ENCODE data around the gene MACROH2A1.

Gene MACROH2A1

DNA sequence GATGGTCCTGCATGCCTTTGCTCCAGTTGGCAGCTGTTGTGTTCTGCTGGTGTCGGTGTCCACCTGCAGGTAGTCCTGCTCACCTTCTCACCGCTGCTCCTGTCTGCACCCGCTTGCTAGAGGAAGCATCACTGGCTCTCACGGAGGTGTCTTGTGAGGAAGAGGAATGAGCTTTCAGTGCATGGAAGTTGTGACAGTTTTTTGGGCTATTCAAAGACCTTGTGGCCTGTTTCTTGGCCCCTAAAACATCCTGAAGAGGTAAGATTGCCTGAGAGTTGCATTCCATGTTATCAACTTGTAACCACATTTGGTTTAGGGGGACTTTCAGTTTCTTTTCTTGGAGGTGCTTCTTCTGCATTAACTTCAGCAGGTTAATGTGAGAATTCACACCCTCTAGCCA is 85.6 kb downstream of the MACROH2A1 start:
- TF ChIP-seq EZH2 (IDR thresholded peaks at IDR 0.05; ENCODE audit: borderline replicate concordance, low read length) = no peak
- TF ChIP-seq, protein P1, sequence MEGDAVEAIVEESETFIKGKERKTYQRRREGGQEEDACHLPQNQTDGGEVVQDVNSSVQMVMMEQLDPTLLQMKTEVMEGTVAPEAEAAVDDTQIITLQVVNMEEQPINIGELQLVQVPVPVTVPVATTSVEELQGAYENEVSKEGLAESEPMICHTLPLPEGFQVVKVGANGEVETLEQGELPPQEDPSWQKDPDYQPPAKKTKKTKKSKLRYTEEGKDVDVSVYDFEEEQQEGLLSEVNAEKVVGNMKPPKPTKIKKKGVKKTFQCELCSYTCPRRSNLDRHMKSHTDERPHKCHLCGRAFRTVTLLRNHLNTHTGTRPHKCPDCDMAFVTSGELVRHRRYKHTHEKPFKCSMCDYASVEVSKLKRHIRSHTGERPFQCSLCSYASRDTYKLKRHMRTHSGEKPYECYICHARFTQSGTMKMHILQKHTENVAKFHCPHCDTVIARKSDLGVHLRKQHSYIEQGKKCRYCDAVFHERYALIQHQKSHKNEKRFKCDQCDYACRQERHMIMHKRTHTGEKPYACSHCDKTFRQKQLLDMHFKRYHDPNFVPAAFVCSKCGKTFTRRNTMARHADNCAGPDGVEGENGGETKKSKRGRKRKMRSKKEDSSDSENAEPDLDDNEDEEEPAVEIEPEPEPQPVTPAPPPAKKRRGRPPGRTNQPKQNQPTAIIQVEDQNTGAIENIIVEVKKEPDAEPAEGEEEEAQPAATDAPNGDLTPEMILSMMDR (IDR thresholded peaks at IDR 0.05; ENCODE audit: low read length) = no peak
- no peaks in the 10 kb centered on the region for H3K79me2 ChIP-seq (ENCODE audit: insufficient read depth, low read length)
- H3K9ac ChIP-seq (ENCODE audit: low read length) = no peak overlapping the region
- H3K27me3 ChIP-seq (ENCODE audit: insufficient read depth, low read length) = no peaks in the 10 kb centered on the region; the same call in 1 of the 2 replicates
- no peaks in the 10 kb centered on the region for H4K20me1 ChIP-seq (ENCODE audit: insufficient read depth, low read length)
- no peak overlapping the region for H3K4me2 ChIP-seq (ENCODE audit: low read length)
- H3F3A ChIP-seq (ENCODE audit: insufficient read depth, low read length) = no peaks in the 10 kb centered on the region
- H3K4me3 ChIP-seq (ENCODE audit: low read depth, low read length, poor library complexity, severe bottlenecking) = no peak overlapping the region
- no peak overlapping the region for H2AFZ ChIP-seq (ENCODE audit: low read length)
- no peaks in the 10 kb centered on the region for H3K9me3 ChIP-seq (ENCODE audit: low read length)
- no peaks in the 10 kb centered on the region for H3K9me2 ChIP-seq (ENCODE audit: low read depth, low read length)
- H3K36me3 ChIP-seq (ENCODE audit: insufficient read depth, low read length) = no peaks in the 10 kb centered on the region
- H3K4me1 ChIP-seq (ENCODE audit: insufficient read depth, low read length, severe bottlenecking) = no peaks in the 10 kb centered on the region
- no peak overlapping the region for H3K27ac ChIP-seq (ENCODE audit: low read depth, low read length, poor library complexity, severe bottlenecking)

DNA sequence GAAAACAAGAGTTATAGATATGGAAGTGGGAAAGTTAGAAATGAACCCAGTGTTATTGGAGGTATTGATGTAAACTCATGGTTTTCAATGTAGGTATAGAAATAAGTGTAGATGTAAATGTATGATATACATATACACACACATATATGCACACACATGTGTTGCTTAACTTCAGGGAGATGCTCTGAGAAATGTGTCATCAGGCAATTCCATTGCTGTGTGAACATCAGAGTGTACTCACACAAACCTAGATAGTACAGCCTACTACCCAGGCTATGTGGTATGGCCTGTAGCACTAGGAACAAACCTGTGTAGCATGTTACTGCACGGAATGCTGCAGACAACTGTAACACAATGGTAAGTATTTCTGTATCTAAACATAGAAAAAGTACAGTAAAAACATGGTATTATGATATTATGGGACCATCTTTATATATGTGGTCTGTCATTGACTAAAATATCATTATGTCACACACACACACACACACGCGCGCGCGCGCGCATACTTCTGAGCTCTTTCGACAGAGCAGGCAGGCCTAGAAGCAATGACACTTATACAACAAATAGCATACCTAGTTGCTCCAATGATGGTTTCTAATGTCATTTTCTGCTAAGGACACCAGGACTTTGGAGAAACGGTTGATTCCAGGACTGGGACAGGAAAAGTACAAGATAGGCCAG is 86.6 kb downstream of the MACROH2A1 start:
- Histone ChIP-seq H3K9ac (ENCODE audit: low read length) (no peak overlapping the region), H3K4me1 (ENCODE audit: insufficient read depth, low read length, severe bottlenecking) (no peaks in the 10 kb centered on the region), H3F3A (ENCODE audit: insufficient read depth, low read length) (no peaks in the 10 kb centered on the region), H3K79me2 (ENCODE audit: insufficient read depth, low read length) (no peaks in the 10 kb centered on the region), H3K4me3 (ENCODE audit: low read depth, low read length, poor library complexity, severe bottlenecking) (no peak overlapping the region), H2AFZ (ENCODE audit: low read length) (no peak overlapping the region), H4K20me1 (ENCODE audit: insufficient read depth, low read length) (no peaks in the 10 kb centered on the region), H3K9me2 (ENCODE audit: low read depth, low read length) (no peaks in the 10 kb centered on the region), H3K27me3 (ENCODE audit: insufficient read depth, low read length) (no peaks in the 10 kb centered on the region; the same call in 1 of the 2 replicates), H3K36me3 (ENCODE audit: insufficient read depth, low read length) (no peaks in the 10 kb centered on the region), H3K27ac (ENCODE audit: low read depth, low read length, poor library complexity, severe bottlenecking) (no peak overlapping the region), H3K9me3 (ENCODE audit: low read length) (no peaks in the 10 kb centered on the region), H3K4me2 (ENCODE audit: low read length) (no peak overlapping the region)
- no peak for TF ChIP-seq EZH2 (IDR thresholded peaks at IDR 0.05; ENCODE audit: borderline replicate concordance, low read length)
- TF ChIP-seq, protein P1 (IDR thresholded peaks at IDR 0.05; ENCODE audit: low read length) = no peak

DNA sequence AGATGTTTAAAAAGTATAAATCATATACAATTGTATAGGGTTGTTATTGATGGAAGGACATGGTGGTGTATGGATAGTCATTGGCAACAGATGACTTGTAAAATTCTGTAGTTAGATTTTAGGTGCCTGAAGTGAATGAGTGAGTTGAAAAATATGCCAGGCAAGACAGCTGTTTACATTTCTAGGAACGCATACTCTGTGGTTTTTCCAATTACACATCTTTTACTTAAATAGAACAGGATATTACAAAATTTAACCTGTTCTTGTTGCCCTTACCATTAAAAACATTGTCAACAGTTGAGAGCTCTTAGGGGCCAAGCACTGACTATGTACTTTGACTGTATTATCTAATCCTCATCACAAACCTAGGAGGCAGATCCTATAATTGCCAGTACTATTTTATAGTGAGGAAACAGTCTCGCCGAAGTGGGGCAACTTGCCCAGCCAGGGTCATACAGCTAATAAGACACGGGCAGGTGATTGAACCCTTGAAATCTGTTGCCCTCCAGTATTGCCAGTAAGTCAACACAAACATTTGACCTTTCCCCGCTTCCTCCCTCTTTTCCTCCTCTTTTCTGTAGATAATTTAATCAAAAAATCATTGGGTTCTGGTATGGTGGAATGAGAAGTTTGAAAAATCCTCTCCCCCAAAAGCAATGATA is 88.6 kb downstream of the MACROH2A1 start:
- no peaks in the 10 kb centered on the region for H3K36me3 ChIP-seq (ENCODE audit: insufficient read depth, low read length)
- H3K27ac ChIP-seq (ENCODE audit: low read depth, low read length, poor library complexity, severe bottlenecking) = no peak overlapping the region
- H3K4me3 ChIP-seq (ENCODE audit: low read depth, low read length, poor library complexity, severe bottlenecking) = no peak overlapping the region
- H3K27me3 ChIP-seq (ENCODE audit: insufficient read depth, low read length) = no peaks in the 10 kb centered on the region; the same call in 1 of the 2 replicates
- no peaks in the 10 kb centered on the region for H3K9me2 ChIP-seq (ENCODE audit: low read depth, low read length)
- H3F3A ChIP-seq (ENCODE audit: insufficient read depth, low read length) = no peaks in the 10 kb centered on the region
- no peaks in the 10 kb centered on the region for H3K9me3 ChIP-seq (ENCODE audit: low read length)
- no peaks in the 10 kb centered on the region for H4K20me1 ChIP-seq (ENCODE audit: insufficient read depth, low read length)
- no peaks in the 10 kb centered on the region for H3K79me2 ChIP-seq (ENCODE audit: insufficient read depth, low read length)
- no peak overlapping the region for H2AFZ ChIP-seq (ENCODE audit: low read length)
- TF ChIP-seq, protein P1 (IDR thresholded peaks at IDR 0.05; ENCODE audit: low read length) = no peak
- TF ChIP-seq EZH2 (IDR thresholded peaks at IDR 0.05; ENCODE audit: borderline replicate concordance, low read length) = no peak
- H3K9ac ChIP-seq (ENCODE audit: low read length) = no peak overlapping the region
- H3K4me2 ChIP-seq (ENCODE audit: low read length) = no peak overlapping the region
- no peaks in the 10 kb centered on the region for H3K4me1 ChIP-seq (ENCODE audit: insufficient read depth, low read length, severe bottlenecking)
